Naive thymus-derived CD8-positive, alpha-beta T cell (primary cell): ENCODE data around the gene RPTOR. TPM values are rescaled to one million over a fixed set of nuclear protein-coding genes. Genes with fewer than 3 reads are reported as not detected.

Experiments used
- ATAC-seq, 2 donors: fragments of 150-1000 bp; cut with Tn5 transposase in 1 of 2; sonication (Bioruptor Pico), chemical (Tn5 transposase) in 1 of 2; 1 replicate in 1 of 2; 2 replicates in 1 of 2; pipeline ENCODE4 v1.10.0; 2021; ENCODE audit warnings: mild to moderate bottlenecking in 2 of 2, moderate library complexity in 2 of 2
- POLR2A ChIA-PET: fragments of 350-600 bp; sonication (Branson Sonifier 250); formaldehyde crosslinking; loops from one replicate; lab custom pipeline; 2021; ENCODE audit warnings: antibody characterized with exemption; lab: Charles Lee
- DNase-seq, 10 donors: peaks; one replicate each; pipeline versions ENCODE4 v3.0.0 to v3.0.0-alpha.2; 2020 to 2022
- H3K27ac Mint-ChIP-seq, 10 donors: one replicate each; pipeline ENCODE4 v1.8.0; 2020 to 2022; ENCODE audit warnings: mild to moderate bottlenecking in 10 of 10, mixed read lengths in 10 of 10, moderate library complexity in 4 of 10, inconsistent platforms in 1 of 10
- H3K27me3 Mint-ChIP-seq, 5 donors: one replicate each; pipeline ENCODE4 v1.8.0; 2021 to 2022; ENCODE audit warnings: mixed read lengths in 5 of 5
- H3K36me3 Mint-ChIP-seq, 3 donors: one replicate each; pipeline ENCODE4 v1.8.0; 2020 to 2022; ENCODE audit warnings: mixed read lengths in 3 of 3, mild to moderate bottlenecking in 2 of 3, inconsistent platforms in 1 of 3
- H3K4me1 Mint-ChIP-seq, 4 donors: one replicate each; pipeline ENCODE4 v1.8.0; 2021 to 2022; ENCODE audit warnings: mixed read lengths in 4 of 4
- H3K4me3 Mint-ChIP-seq, 10 donors: one replicate each; pipeline ENCODE4 v1.8.0; 2020 to 2022; ENCODE audit warnings: mild to moderate bottlenecking in 10 of 10, mixed read lengths in 10 of 10, moderate library complexity in 6 of 10, inconsistent platforms in 1 of 10
- H3K9me3 Mint-ChIP-seq, 9 donors: one replicate each; pipeline ENCODE4 v1.8.0; 2020 to 2022; ENCODE audit warnings: mixed read lengths in 9 of 9, mild to moderate bottlenecking in 3 of 9, inconsistent platforms in 1 of 9, moderate library complexity in 1 of 9
- polyA plus RNA-seq, 3 donors: library from polyadenylated mRNA; unstranded; fragments of 300-500 nt; fragmentation: Illumina TruSeq; gene quantifications; one replicate each; pipeline ENCODE4 v1.2.3, GENCODE V29; 2021
- total RNA-seq, 8 experiments: library from RNA in 2 of 8; stranded (reverse) in 2 of 8; gene quantifications; one replicate each; pipeline ENCODE4 v1.2.3 and lab custom pipeline; 2021 to 2026

Gene RPTOR
- total and polyA plus RNA-seq, 5 experiments from 2014 or later: 5.3 to 53.9 (median 10.2) TPM

GRCh38 chr17:80601146-80601545 lies 56.5 kb downstream of the RPTOR start:
- DNase-seq: no peak
- H3K4me1 Mint-ChIP-seq: peaks cover 45 to 80% (median 77%) of the 10 kb centered on the region in 4 donors
- H3K27me3 Mint-ChIP-seq: no peaks in the 10 kb centered on the region
- no peaks in the 10 kb centered on the region for H3K9me3 Mint-ChIP-seq
- H3K27ac Mint-ChIP-seq: peak overlapping the region in 1 of 10 donors; percentile 83
- H3K36me3 Mint-ChIP-seq: peaks cover 0 to 4% (median 4%) of the 10 kb centered on the region in 3 donors
- no peak overlapping the region for H3K4me3 Mint-ChIP-seq
- POLR2A ChIA-PET: no interaction called here
- no peak for ATAC-seq

- Mint-ChIP-seq H3K4me1 (peaks cover 39 to 73% (median 68%) of the 10 kb centered on the region in 4 donors), H3K27me3 (no peaks in the 10 kb centered on the region), H3K36me3 (peaks cover 0 to 4% (median 4%) of the 10 kb centered on the region in 3 donors), H3K4me3 (peak overlapping the region in 6 of 10 donors; percentile 11 to 74 (median 42)), H3K9me3 (no peaks in the 10 kb centered on the region), H3K27ac (peak overlapping the region; percentile 33 to 87 (median 56))
- ATAC-seq: no peak
- POLR2A ChIA-PET: no interaction called here
- no peak for DNase-seq
Measured at GRCh38 chr17:80603396-80603795, 58.8 kb downstream of the RPTOR start.

- no peaks in the 10 kb centered on the region for H3K9me3 Mint-ChIP-seq
- H3K27ac Mint-ChIP-seq: peak overlapping the region in 7 of 10 donors; percentile 30 to 87 (median 48)
Measured at GRCh38 chr17:80604009-80604669, 59.5 kb downstream of the RPTOR start.

GRCh38 chr17:80604670-80605010 lies 60.0 kb downstream of the RPTOR start:
- H3K4me3 Mint-ChIP-seq: peak overlapping the region in 1 of 10 donors; percentile 8
- DNase-seq (no peak), ATAC-seq (no peak)
- POLR2A ChIA-PET: interaction anchor here (0.5 to 2.3 kb wide), 2 partner anchors 10 to 577 kb away, joined by 3 to 8 read pairs; no protein-coding TSS in a partner anchor
- H3K9me3 Mint-ChIP-seq: no peaks in the 10 kb centered on the region
- H3K36me3 Mint-ChIP-seq: peaks cover 0 to 4% (median 4%) of the 10 kb centered on the region in 3 donors
- H3K27ac Mint-ChIP-seq: peak overlapping the region in 4 of 10 donors; percentile 35 to 87 (median 53)
- H3K4me1 Mint-ChIP-seq: peaks cover 35 to 73% (median 66%) of the 10 kb centered on the region in 4 donors
- H3K27me3 Mint-ChIP-seq: no peaks in the 10 kb centered on the region

More at GRCh38 chr17:80604009-80604669, 59.5 kb downstream of the RPTOR start:
- H3K4me3 Mint-ChIP-seq: peak overlapping the region in 3 of 10 donors; percentile 8 to 22 (median 21)
- H3K4me1 Mint-ChIP-seq: peaks cover 40 to 74% (median 68%) of the 10 kb centered on the region in 4 donors
- no peaks in the 10 kb centered on the region for H3K27me3 Mint-ChIP-seq
- no peak for DNase-seq
- ATAC-seq: no peak
- POLR2A ChIA-PET: interaction anchor here (0.5 to 2.3 kb wide), 2 partner anchors 11 to 577 kb away, joined by 3 to 8 read pairs; no protein-coding TSS in a partner anchor
- H3K36me3 Mint-ChIP-seq: peaks cover 0 to 4% (median 4%) of the 10 kb centered on the region in 3 donors

- DNase-seq: no peak
- Mint-ChIP-seq H3K4me1 (peaks cover 32 to 72% (median 66%) of the 10 kb centered on the region in 4 donors), H3K27ac (peak overlapping the region in 7 of 10 donors; percentile 9 to 87 (median 67)), H3K9me3 (no peaks in the 10 kb centered on the region), H3K4me3 (peak overlapping the region in 1 of 10 donors; percentile 6), H3K36me3 (peaks cover 0 to 4% (median 0%) of the 10 kb centered on the region in 3 donors), H3K27me3 (no peaks in the 10 kb centered on the region)
- POLR2A ChIA-PET: interaction anchor here (0.6 to 2.3 kb wide), 2 partner anchors 9 to 896 kb away, joined by 3 to 8 read pairs; no protein-coding TSS in a partner anchor
- ATAC-seq: no peak
Measured at GRCh38 chr17:80605326-80606066, 60.9 kb downstream of the RPTOR start.

- no peak for DNase-seq
- POLR2A ChIA-PET: no interaction called here
- H3K4me1 Mint-ChIP-seq: peaks cover 36 to 90% (median 76%) of the 10 kb centered on the region in 4 donors
- no peaks in the 10 kb centered on the region for H3K27me3 Mint-ChIP-seq
- H3K4me3 Mint-ChIP-seq: no peak overlapping the region
- H3K36me3 Mint-ChIP-seq: peaks cover 0 to 2% (median 0%) of the 10 kb centered on the region in 3 donors
- ATAC-seq: no peak
- peak overlapping the region in 1 of 10 donors; percentile 21 for H3K27ac Mint-ChIP-seq
- no peaks in the 10 kb centered on the region for H3K9me3 Mint-ChIP-seq
Measured at GRCh38 chr17:80608326-80608725, 63.7 kb downstream of the RPTOR start.

GRCh38 chr17:80609757-80610156 lies 65.1 kb downstream of the RPTOR start:
- Mint-ChIP-seq H3K36me3 (peaks cover 0 to 2% (median 0%) of the 10 kb centered on the region in 3 donors), H3K27me3 (no peaks in the 10 kb centered on the region), H3K4me1 (peaks cover 42 to 90% (median 76%) of the 10 kb centered on the region in 4 donors), H3K27ac (peak overlapping the region in 8 of 10 donors; percentile 6 to 81 (median 55)), H3K4me3 (peak overlapping the region in 5 of 10 donors; percentile 1 to 37 (median 8)), H3K9me3 (no peaks in the 10 kb centered on the region)
- ATAC-seq (no peak), DNase-seq (no peak)
- POLR2A ChIA-PET: interaction anchor here (1.2 kb wide), 1 partner anchor 172 kb away, joined by 3 read pairs; no protein-coding TSS in a partner anchor

- H3K27ac Mint-ChIP-seq: peak overlapping the region in 6 of 10 donors; percentile 7 to 92 (median 62)
- H3K4me3 Mint-ChIP-seq: peak overlapping the region in 1 of 10 donors; percentile 14
- peaks cover 0 to 2% (median 0%) of the 10 kb centered on the region in 3 donors for H3K36me3 Mint-ChIP-seq
- POLR2A ChIA-PET: no interaction called here
- no peak for ATAC-seq
- H3K9me3 Mint-ChIP-seq: no peaks in the 10 kb centered on the region
- no peak for DNase-seq
- H3K4me1 Mint-ChIP-seq: peaks cover 40 to 87% (median 76%) of the 10 kb centered on the region in 4 donors
- no peaks in the 10 kb centered on the region for H3K27me3 Mint-ChIP-seq
Measured at GRCh38 chr17:80611816-80612215, 67.2 kb downstream of the RPTOR start.

GRCh38 chr17:80612997-80613731 lies 68.5 kb downstream of the RPTOR start:
- H3K4me3 Mint-ChIP-seq: peak overlapping the region in 7 of 10 donors; percentile 23 to 74 (median 50)
- POLR2A ChIA-PET: no interaction called here
- peaks cover 37 to 80% (median 73%) of the 10 kb centered on the region in 4 donors for H3K4me1 Mint-ChIP-seq
- peak overlapping the region; percentile 57 to 92 (median 88) for H3K27ac Mint-ChIP-seq
- no peak for DNase-seq
- H3K27me3 Mint-ChIP-seq: no peaks in the 10 kb centered on the region
- no peak for ATAC-seq
- H3K9me3 Mint-ChIP-seq: no peaks in the 10 kb centered on the region
- peaks cover 0 to 2% (median 0%) of the 10 kb centered on the region in 3 donors for H3K36me3 Mint-ChIP-seq

- no peak for ATAC-seq
Measured at GRCh38 chr17:80613732-80614071, 69.1 kb downstream of the RPTOR start.

GRCh38 chr17:80614332-80615047 lies 69.9 kb downstream of the RPTOR start:
- DNase-seq: peak in 4 of 10 donors; percentile 7 to 49 (median 40)
- Mint-ChIP-seq H3K27ac (peak overlapping the region; percentile 57 to 93 (median 90)), H3K4me3 (peak overlapping the region in 9 of 10 donors; percentile 27 to 74 (median 66)), H3K4me1 (peaks cover 38 to 80% (median 76%) of the 10 kb centered on the region in 4 donors), H3K36me3 (peaks cover 0 to 2% (median 0%) of the 10 kb centered on the region in 3 donors), H3K9me3 (no peaks in the 10 kb centered on the region), H3K27me3 (no peaks in the 10 kb centered on the region)
- POLR2A ChIA-PET: interaction anchor here (0.7 to 1.3 kb wide), 2 partner anchors 9 to 167 kb away, joined by 3 to 8 read pairs; no protein-coding TSS in a partner anchor
- ATAC-seq: peak; percentile 80 to 94

More at GRCh38 chr17:80613732-80614071, 69.1 kb downstream of the RPTOR start:
- Mint-ChIP-seq H3K36me3 (peaks cover 0 to 2% (median 0%) of the 10 kb centered on the region in 3 donors), H3K27me3 (no peaks in the 10 kb centered on the region), H3K9me3 (no peaks in the 10 kb centered on the region), H3K4me3 (peak overlapping the region in 6 of 10 donors; percentile 49 to 74 (median 59)), H3K27ac (peak overlapping the region; percentile 57 to 93 (median 90)), H3K4me1 (peaks cover 37 to 80% (median 77%) of the 10 kb centered on the region in 4 donors)
- POLR2A ChIA-PET: no interaction called here
- DNase-seq: no peak
